IMR-90 (cell line): Measurements from ENCODE around the gene ZNF567. TPM values are rescaled to one million over a fixed set of nuclear protein-coding genes. Genes with fewer than 3 reads are reported as not detected.
A peak's percentile ranks its signal among the peaks of the same experiment; 100 is the strongest.
"Not testable (repeated sequence)": the region's sequence is repeated elsewhere in the genome, so short reads cannot be mapped to it uniquely, and the experiment has no call there.

Experiments
- ATAC-seq: fragments of 200-7000 bp; cut with Tn5 transposase; 2 replicates; pipeline ENCODE4 v1.9.1; 2020; ENCODE audit warnings: low read depth, mild to moderate bottlenecking, moderate library complexity
- BruUV-seq: library from RNA; stranded (reverse); fragments of 400-500 nt; replicated peaks from 2 replicates; lab custom pipeline; 2021; lab: Mats Ljungman, UMichigan
- CTCF ChIA-PET: fragments of 300-600 bp; formaldehyde crosslinking; extraction: SDS; loops from one replicate; lab custom pipeline; 2021; ENCODE audit warnings: antibody characterized with exemption; lab: Yijun Ruan, JAX
- POLR2A ChIA-PET: fragments of 300-600 bp; sonication (Branson Sonifier 250); formaldehyde crosslinking; loops from one replicate; lab custom pipeline; 2022; ENCODE audit warnings: antibody characterized with exemption; ENCODE audit not compliant: unreplicated experiment; lab: Charles Lee
- DNase-seq: peaks from one replicate; pipeline ENCODE4 v3.0.0; 2013
- H2AFZ ChIP-seq: replicated peaks from 2 replicates; pipeline ENCODE3; 2013; ENCODE audit warnings: low read length, mild to moderate bottlenecking; ENCODE audit not compliant: poor library complexity
- H2AK5ac ChIP-seq: 2 replicates; pipeline ENCODE4 v1.6.1; 2013; ENCODE audit warnings: low read depth, low read length, inconsistent platforms
- H2AK9ac ChIP-seq: replicated peaks from 2 replicates; pipeline ENCODE3; 2013; ENCODE audit warnings: mild to moderate bottlenecking, low read depth, low read length, moderate library complexity; ENCODE audit not compliant: poor library complexity
- H2BK120ac ChIP-seq: 2 replicates; pipeline ENCODE4 v1.6.1; 2013; ENCODE audit warnings: low read depth, low read length, inconsistent platforms
- H2BK15ac ChIP-seq: 3 replicates; pipeline ENCODE4 v1.6.1; 2013; ENCODE audit warnings: low read depth, low read length, inconsistent platforms
- H2BK20ac ChIP-seq: 2 replicates; pipeline ENCODE4 v1.6.1; 2013; ENCODE audit warnings: low read depth, mild to moderate bottlenecking, inconsistent platforms, low read length, moderate library complexity
- H2BK5ac ChIP-seq: 2 replicates; pipeline ENCODE4 v1.6.1; 2013; ENCODE audit warnings: mild to moderate bottlenecking, low read depth, low read length, inconsistent platforms; ENCODE audit not compliant: poor library complexity, severe bottlenecking
- H3K14ac ChIP-seq: replicated peaks from 2 replicates; pipeline ENCODE4 v1.6.1; 2013; ENCODE audit warnings: low read depth, low read length, inconsistent platforms
- H3K18ac ChIP-seq: 2 replicates; pipeline ENCODE4 v1.6.1; 2013; ENCODE audit warnings: low read depth, low read length, control low read depth
- H3K23ac ChIP-seq: 2 replicates; pipeline ENCODE4 v1.6.1; 2013; ENCODE audit warnings: low read depth, low read length, inconsistent platforms
- H3K27ac ChIP-seq: 2 replicates; pipeline ENCODE4 v1.5.1; 2013; ENCODE audit warnings: mild to moderate bottlenecking, control low read depth, low read length; ENCODE audit not compliant: insufficient read depth
- H3K27me3 ChIP-seq: 2 replicates; pipeline ENCODE4 v1.6.1; 2013; ENCODE audit warnings: low read length; ENCODE audit not compliant: control insufficient read depth, insufficient read depth
- H3K36me3 ChIP-seq: 2 replicates; pipeline ENCODE4 v1.6.1; 2013; ENCODE audit warnings: low read length, mixed read lengths; ENCODE audit not compliant: control insufficient read depth, insufficient read depth
- H3K4ac ChIP-seq: 2 replicates; pipeline ENCODE4 v1.6.1; 2013; ENCODE audit warnings: low read depth, low read length, inconsistent platforms
- H3K4me1 ChIP-seq: 2 replicates; pipeline ENCODE4 v1.6.1; 2013; ENCODE audit warnings: low read length, mixed read lengths; ENCODE audit not compliant: control insufficient read depth, insufficient read depth
- H3K4me2 ChIP-seq: 2 replicates; pipeline ENCODE4 v1.6.1; 2013; ENCODE audit warnings: low read depth, mild to moderate bottlenecking, control low read depth, low read length, moderate library complexity
- H3K4me3 ChIP-seq: 2 replicates; pipeline ENCODE4 v1.5.1; 2013; ENCODE audit warnings: low read depth, mild to moderate bottlenecking, control low read depth, low read length, moderate library complexity; ENCODE audit not compliant: insufficient read depth
- H3K56ac ChIP-seq: 2 replicates; pipeline ENCODE4 v1.6.1; 2013; ENCODE audit warnings: low read length, inconsistent platforms; ENCODE audit not compliant: insufficient read depth; ENCODE audit errors: extremely low read depth
- H3K79me1 ChIP-seq, 2 experiments: 2 replicates each; pipeline ENCODE4 v1.6.1; 2013; ENCODE audit warnings: low read length in 2 of 2, inconsistent platforms in 1 of 2, low read depth in 1 of 2
- H3K9ac ChIP-seq: 2 replicates; pipeline ENCODE4 v1.6.1; 2013; ENCODE audit warnings: low read depth, low read length, control low read depth
- H3K9me1 ChIP-seq: 2 replicates; pipeline ENCODE4 v1.6.1; 2013; ENCODE audit warnings: low read length, inconsistent platforms; ENCODE audit not compliant: insufficient read depth
- H3K9me3 ChIP-seq: 2 replicates; pipeline ENCODE4 v1.6.1; 2013; ENCODE audit warnings: low read length; ENCODE audit not compliant: control insufficient read depth, insufficient read depth
- H4K20me1 ChIP-seq: 2 replicates; pipeline ENCODE4 v1.6.1; 2013; ENCODE audit warnings: low read length, inconsistent platforms; ENCODE audit not compliant: insufficient read depth
- H4K5ac ChIP-seq: 2 replicates; pipeline ENCODE4 v1.6.1; 2013; ENCODE audit warnings: mild to moderate bottlenecking, low read depth, low read length, control low read depth
- H4K8ac ChIP-seq, 2 experiments: 2 replicates each; pipeline ENCODE4 v1.6.1; 2013; ENCODE audit warnings: low read depth in 2 of 2, low read length in 2 of 2, control low read depth in 1 of 2, inconsistent platforms in 1 of 2
- H4K91ac ChIP-seq: 2 replicates; pipeline ENCODE4 v1.6.1; 2013; ENCODE audit warnings: low read depth, low read length, inconsistent platforms; ENCODE audit not compliant: insufficient read depth
- CEBPB ChIP-seq: IDR thresholded peaks from 2 replicates; pipeline ENCODE4 v1.6.1; 2012; ENCODE audit warnings: low read depth, low read length, improper control_type of control experiment
- FOS ChIP-seq: fragments of 150-350 bp; IDR thresholded peaks from 2 replicates; pipeline ENCODE4 v1.6.1; 2016; ENCODE audit warnings: low read depth, low read length
- MAFK ChIP-seq: IDR thresholded peaks from 2 replicates; pipeline ENCODE4 v1.6.1; 2012; ENCODE audit warnings: low read depth, low read length, improper control_type of control experiment
- POLR2A ChIP-seq: IDR thresholded peaks from 2 replicates; pipeline ENCODE4 v1.6.1; 2012; ENCODE audit warnings: mild to moderate bottlenecking, low read depth, low read length
- RFX5 ChIP-seq: IDR thresholded peaks from 2 replicates; pipeline ENCODE4 v1.8.0; 2012; ENCODE audit warnings: low read depth, mild to moderate bottlenecking, low read length, moderate library complexity
- WGBS, 2 experiments: methylation state at CpG; one replicate each; pipeline versions ENCODE4 v1.1.5 to v1.1.7; 2013; ENCODE audit warnings: missing lambda C conversion rate in 2 of 2; ENCODE audit not compliant: insufficient read length in 1 of 2; ENCODE audit errors: extremely low coverage in 2 of 2; 5-methylcytosine and 5-hydroxymethylcytosine counted together
- dilution Hi-C: fragments of 300-500 bp; cut with HindIII; formaldehyde crosslinking; loops from one replicate; pipeline ENCODE4 v1.14.3; 2018; ENCODE audit warnings: low sequenced_read_pairs; ENCODE audit not compliant: unreplicated experiment
- in situ Hi-C: fragments of 300-500 bp; cut with MboI; formaldehyde crosslinking; loops from 3 replicates; pipeline ENCODE4 v1.14.3; 2019; ENCODE audit warnings: low sequenced_read_pairs, inconsistent platforms, mixed read lengths
- intact Hi-C: fragments of 100-400 bp; cut with micrococcal nuclease; formaldehyde crosslinking; loops from 2 replicates; pipeline ENCODE4 v1.10.0; 2022
- polyA plus RNA-seq, 3 experiments: library from polyadenylated mRNA; depleted of rRNA; stranded (reverse); fragments of >200 nt; gene quantifications; 2 replicates each; pipeline ENCODE4 v1.2.3, GENCODE V29; 2012; ENCODE audit warnings: low replicate concordance in 1 of 3
- total RNA-seq: library from RNA; depleted of rRNA; stranded (reverse); fragments of >200 nt; gene quantifications from 2 replicates; pipeline ENCODE4 v1.2.3, GENCODE V29; 2012

ZNF567 gene
- total and polyA plus RNA-seq, 2 of the 4 experiments (the other 2 are of a cell fraction) = 3.4 to 6.1 TPM

GRCh38 chr19:36748431-36749275 is 61.2 kb downstream of the ZNF567 start:
- Histone ChIP-seq H4K20me1 (no peaks in the 10 kb centered on the region), H2BK15ac (no peak overlapping the region), H3K79me1 (peaks cover 0 to 7% of the 10 kb centered on the region in 2 experiments; a peak in 2 of 4 replicates), H3K9ac (no peak overlapping the region), H3K9me3 (peaks cover 86% of the 10 kb centered on the region), H3K4me1 (no peaks in the 10 kb centered on the region), H3K4me2 (no peak overlapping the region), H2AK9ac (no peak overlapping the region), H2AFZ (no peak overlapping the region), H2BK120ac (no peak overlapping the region), H3K27me3 (no peaks in the 10 kb centered on the region), H3K27ac (no peak overlapping the region), H2BK20ac (no peak overlapping the region), H3K56ac (no peak overlapping the region), H3K4me3 (no peak overlapping the region), H3K4ac (no peak overlapping the region), H3K18ac (no peak overlapping the region), H2AK5ac (no peak overlapping the region), H4K5ac (no peak overlapping the region), H3K23ac (no peak overlapping the region), H2BK5ac (no peak overlapping the region), H4K8ac (no peak overlapping the region), H3K36me3 (peaks cover 43% of the 10 kb centered on the region), H3K14ac (no peak overlapping the region), H3K9me1 (no peaks in the 10 kb centered on the region), H4K91ac (no peak overlapping the region)
- intact Hi-C loops = no loop called here
- in situ Hi-C loops = no loop called here
- ATAC-seq (no peak), DNase-seq (no peak)
- POLR2A ChIA-PET = no interaction called here
- CTCF ChIA-PET = no interaction called here
- WGBS, 2 experiments = no CpG with 5 or more reads among the region's 10 CpGs
- TSS peak; percentile 19 for BruUV-seq
- TF ChIP-seq CEBPB (no peak), RFX5 (no peak), POLR2A (no peak), FOS (no peak), MAFK (0 out of 2 replicates have a peak, but pooled peaks have one; percentile 0)
- dilution Hi-C loops = no loop called here

GRCh38 chr19:36749613-36750012 is 62.2 kb downstream of the ZNF567 start:
- DNase-seq, H2AK5ac ChIP-seq, H3K79me1 ChIP-seq, H2BK120ac ChIP-seq, H4K8ac ChIP-seq, H3K14ac ChIP-seq, H3K56ac ChIP-seq, H3K27me3 ChIP-seq, H3K4me2 ChIP-seq, H3K4me3 ChIP-seq, H3K9ac ChIP-seq, H3K4me1 ChIP-seq, H2BK5ac ChIP-seq, H3K9me1 ChIP-seq, H2AK9ac ChIP-seq, ATAC-seq, H2AFZ ChIP-seq, H3K18ac ChIP-seq, H2BK15ac ChIP-seq, H4K20me1 ChIP-seq, in situ Hi-C loops, H4K5ac ChIP-seq, H3K27ac ChIP-seq, POLR2A ChIA-PET, BruUV-seq, intact Hi-C loops, H2BK20ac ChIP-seq, H3K23ac ChIP-seq, H3K4ac ChIP-seq, H4K91ac ChIP-seq, CTCF ChIA-PET, dilution Hi-C loops: not testable (repeated sequence)
- Histone ChIP-seq H3K9me3 (peaks cover 80% of the 10 kb centered on the region), H3K36me3 (peaks cover 46% of the 10 kb centered on the region)
- no CpG with 5 or more reads among the region's 8 CpGs for WGBS, 2 experiments
